NAMALWA (cell line): ENCODE measurements around the gene BTBD16.
A peak's percentile ranks its signal among the peaks of the same experiment; 100 is the strongest.

Source experiments
- DNase-seq: peaks from one replicate; pipeline ENCODE4 v3.0.0-alpha.2; 2015; ENCODE audit warnings: low spot score

The BTBD16 gene

DNA sequence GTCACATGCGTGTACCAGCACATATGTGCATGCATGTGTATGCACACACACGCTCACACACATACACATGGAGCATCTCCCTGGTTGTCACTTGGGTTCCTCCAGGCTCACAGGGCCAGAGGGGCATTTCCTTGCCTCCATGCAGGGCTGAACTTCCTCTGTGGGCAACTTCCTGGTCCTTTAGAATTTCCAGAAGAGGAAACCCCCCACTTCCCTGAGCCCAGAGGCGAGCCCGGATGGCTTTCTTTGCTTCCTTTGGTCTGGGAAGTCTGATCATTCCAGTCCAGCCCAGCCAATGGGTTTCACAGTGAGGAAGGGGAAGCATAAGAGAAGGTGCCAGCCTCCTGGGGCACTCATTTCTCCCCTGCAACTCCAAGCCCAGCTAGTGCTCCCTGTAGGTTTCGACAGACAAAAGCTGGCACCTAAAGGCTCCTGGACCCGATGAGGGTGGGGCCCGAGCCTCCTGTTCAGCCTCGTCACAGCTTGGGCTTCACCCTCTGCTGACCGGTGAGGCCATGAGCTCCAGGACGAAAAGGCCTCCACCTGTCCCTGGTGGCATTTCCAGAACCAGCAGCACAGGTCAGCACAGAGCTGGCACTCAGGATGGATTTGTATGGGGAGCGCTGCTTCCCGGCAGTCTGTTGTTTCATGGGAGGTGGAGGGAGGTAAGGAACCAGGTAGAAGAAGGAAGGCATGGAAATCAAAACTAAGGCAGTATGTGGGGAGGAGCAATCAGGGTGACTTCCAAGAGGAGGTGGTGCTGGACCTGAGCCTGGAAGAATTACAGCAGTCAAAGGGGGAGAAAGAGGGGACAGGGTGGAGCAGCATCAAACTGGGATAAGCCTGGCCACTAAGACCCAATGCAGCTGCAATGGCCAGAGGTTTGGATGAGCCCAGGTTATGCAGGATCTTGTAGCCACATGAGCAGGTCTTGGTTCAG lies 23.7 kb downstream of the BTBD16 start:
- DNase-seq: no peak

DNA sequence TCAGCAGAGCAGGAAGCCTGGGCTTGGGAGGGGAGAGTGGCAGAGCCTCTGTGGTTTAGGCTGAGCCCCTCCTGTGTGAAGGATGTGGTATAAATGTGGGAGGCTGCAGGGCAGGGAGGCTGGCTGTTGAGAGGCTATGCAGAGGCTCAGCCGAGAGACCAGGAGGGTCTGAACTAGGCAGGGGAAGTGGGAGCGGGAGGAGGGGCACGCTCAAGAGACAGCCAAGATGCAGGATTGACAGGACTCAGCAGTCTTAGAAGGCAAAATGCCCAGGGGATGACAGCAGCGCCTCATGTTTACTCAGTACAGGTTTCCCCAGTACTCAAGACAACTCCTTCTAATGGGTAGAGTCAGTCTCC lies 24.3 kb downstream of the BTBD16 start:
- DNase-seq: no peak

DNA sequence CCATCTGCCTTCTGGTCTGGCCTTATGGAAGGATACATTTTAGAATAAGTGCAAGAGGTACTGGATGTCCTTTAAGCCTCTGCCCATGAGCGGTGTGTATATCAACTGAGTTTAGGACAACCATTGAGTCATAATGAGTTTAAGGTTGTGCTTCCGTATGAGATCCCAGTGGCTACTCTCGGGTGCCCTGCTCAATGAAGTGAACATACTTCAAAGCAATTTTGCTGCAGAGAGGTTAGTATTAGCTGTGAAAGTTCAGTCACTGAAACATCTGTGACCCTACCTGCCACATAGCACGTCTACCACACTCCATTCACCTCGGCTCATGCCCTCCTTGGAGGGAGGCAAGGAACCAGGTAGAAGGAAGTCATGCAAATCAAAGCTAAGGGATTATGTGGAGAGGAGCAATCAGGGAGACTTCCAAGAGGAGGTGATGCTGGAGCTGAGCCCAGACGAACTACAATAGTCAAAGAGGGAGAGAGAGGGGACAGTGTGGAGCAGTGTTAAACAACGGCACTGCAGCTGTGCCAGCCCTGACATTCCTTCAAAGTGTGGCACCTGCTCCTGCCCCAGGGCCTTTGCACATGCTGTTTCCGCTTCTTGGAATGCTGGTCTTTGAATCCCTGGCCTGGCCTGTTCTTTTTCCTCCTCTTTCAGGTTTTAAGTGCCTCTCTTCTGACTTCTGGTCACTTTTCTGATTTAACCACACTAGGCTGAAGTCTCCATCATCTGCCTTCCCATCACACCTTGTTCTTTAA lies 25.4 kb downstream of the BTBD16 start:
- no peak for DNase-seq

DNA sequence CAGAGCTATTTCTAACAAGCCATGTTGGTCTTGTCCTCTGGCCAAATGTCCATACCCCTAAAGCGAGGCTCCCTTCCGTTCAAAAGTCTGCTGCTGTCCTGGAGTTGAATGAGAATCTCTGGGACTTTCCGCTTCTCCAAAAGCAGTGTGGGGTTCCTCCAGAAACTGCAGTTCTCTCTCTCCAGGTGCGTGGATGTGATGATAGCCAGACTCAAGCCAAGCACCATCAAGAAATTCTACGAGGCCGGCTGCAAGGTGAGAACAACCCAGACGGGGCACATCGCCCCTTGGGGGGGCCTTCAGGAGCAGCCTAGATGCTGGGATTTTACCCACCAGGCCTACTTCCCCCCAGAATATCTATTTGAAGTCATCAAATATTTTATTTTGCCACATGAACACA lies 26.5 kb downstream of the BTBD16 start:
- DNase-seq: no peak

DNA sequence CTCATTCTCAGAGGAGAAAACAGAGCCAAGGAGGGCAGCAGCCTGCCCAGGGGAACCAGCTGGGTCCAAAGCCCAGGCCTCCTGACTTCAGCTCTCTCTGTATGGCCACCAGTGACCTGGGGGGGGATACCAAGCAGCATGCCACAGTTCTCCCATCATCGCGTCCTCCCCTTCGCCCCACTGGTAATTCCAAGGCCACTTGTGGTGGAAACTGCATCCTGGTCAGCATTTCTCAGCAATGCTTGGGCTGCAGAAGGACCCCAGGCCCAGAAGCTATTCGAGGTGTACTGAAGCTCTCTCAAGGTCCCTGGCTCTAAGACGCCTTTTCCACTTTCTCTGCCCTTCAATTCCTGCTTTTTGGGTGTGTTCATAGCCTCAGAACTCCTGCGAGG lies 27.1 kb downstream of the BTBD16 start:
- no peak for DNase-seq

DNA sequence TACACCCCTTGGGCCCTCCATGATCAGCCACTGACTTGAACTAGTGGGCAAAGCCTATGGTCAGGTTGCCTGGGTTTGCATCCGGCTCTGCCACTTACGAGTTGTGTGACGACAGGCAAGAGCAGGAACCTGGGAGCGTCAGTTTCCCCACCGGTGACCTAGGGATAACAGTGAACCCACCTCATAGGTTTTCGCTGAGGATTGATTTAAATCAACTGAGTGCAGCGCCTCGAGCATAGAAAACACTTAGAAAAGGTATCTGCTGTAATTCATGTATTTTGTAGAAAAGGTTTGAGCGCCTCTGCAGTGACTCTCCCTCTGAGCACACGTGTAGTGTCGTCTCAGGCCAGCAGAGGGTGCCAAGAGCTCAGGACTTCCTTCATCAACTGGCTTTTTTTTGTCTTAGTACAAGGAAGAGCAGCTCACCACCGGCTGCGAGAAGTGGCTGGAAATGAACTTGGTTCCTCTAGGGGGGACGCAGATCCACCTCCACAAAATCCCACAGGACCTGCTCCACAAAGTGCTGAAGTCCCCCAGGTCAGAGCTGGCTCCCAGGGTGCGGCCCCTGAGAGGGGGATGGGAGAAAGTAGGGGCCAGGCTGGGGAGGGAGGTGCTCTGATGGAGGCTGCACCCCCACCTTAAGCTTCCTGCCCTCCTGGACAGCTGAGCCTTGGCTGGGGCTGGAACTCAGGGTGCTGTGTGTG lies 27.7 kb downstream of the BTBD16 start:
- peak; percentile 85 for DNase-seq

DNA sequence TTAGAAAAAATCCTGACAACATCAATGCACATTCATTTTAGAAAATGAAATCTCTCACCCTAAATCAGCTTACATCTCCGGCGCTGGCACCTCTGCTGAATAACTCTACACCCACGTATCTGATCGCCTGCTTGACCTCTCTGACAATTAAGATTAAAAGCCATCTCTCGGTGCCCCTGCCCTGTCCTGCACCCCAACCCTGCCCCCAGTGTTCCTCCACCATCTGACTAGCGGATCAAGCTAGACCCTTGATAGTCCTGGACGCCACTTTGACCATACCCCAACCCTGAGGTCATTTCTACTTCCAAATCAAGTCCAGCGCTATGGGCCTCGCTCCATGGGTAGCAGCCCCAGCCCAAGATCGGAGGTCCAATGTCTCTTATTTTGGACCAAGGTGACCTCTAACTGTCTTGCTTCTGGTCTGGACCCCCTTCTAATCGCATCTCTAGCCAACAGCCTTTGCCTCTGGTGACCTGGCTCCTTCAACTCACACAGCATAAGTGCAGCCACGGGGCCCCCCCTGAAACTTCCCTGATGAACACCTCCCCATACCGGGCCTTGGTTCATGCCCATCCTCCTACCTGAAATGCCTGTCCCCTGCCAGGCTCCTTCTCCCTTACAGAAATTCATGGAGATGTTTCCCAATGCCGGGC lies 28.5 kb downstream of the BTBD16 start:
- no peak for DNase-seq

DNA sequence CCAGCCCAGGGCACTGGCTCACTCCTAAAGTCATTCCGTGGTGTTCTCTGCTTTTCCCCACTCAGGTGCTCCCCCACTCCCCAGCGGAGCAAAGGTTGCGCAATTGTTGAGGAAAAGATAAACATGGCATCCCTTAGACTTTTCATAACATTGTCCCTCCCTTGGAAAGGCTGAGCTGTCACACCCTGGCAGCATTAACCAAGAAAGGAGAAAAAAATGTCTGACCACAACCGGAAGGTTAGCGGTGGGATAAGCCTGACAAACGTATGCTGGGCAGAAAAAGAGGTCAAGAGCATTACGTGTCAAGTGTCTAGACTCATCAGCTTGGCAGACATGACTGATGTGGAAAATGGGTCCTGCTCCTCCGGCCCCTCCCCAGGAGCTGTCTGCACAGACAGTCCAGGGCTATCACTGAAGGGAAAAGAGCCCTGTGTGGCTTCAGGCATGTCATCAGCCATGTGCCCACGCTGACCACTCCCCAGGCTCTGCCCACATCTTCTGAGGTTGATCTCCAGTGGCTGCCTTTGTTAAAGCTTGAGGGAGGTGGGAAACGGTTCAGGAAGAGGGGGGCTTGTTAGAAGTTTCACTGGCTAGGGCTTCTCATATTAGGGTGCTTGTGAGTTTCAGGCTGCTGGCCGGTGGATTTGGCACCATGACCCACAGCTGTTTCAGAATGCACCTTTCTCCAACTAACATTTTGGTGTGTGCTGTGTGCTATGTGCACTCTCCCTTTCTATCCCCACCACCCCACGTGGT lies 30.1 kb downstream of the BTBD16 start:
- no peak for DNase-seq

DNA sequence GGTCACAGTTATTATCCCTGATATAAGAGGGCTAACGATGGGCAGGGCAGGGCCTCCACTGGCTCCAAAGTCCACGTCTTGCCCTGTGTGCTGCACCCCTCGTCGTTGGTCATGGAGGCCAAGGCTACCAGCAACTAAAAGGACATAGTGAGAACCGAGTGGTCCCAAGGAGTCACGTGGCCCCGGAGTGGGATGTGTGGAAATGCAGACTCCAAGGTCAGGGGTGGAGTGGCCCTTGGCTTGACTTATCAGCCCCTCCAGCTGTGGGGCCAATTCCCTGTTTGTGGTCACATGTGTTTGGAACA lies 30.7 kb downstream of the BTBD16 start:
- DNase-seq: no peak

DNA sequence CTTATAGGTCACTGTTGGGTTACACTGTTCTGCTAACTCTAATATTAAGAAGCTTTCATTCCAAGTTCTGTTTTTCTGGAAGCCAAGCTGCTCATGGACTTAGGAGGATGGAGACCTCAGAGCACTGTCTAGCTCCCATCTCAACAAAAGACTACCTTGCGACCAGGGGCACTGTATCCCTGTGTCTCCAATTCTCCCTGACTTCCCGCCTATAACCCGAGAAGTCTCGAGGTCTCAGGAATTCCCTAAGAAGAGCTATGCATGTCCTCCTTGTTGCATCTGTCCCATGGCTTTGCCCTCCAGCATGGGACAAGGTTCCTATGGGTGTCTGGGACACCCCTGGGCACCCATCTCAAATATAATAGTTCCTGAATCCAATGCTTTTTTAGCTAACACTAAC lies 31.2 kb downstream of the BTBD16 start:
- no peak for DNase-seq

DNA sequence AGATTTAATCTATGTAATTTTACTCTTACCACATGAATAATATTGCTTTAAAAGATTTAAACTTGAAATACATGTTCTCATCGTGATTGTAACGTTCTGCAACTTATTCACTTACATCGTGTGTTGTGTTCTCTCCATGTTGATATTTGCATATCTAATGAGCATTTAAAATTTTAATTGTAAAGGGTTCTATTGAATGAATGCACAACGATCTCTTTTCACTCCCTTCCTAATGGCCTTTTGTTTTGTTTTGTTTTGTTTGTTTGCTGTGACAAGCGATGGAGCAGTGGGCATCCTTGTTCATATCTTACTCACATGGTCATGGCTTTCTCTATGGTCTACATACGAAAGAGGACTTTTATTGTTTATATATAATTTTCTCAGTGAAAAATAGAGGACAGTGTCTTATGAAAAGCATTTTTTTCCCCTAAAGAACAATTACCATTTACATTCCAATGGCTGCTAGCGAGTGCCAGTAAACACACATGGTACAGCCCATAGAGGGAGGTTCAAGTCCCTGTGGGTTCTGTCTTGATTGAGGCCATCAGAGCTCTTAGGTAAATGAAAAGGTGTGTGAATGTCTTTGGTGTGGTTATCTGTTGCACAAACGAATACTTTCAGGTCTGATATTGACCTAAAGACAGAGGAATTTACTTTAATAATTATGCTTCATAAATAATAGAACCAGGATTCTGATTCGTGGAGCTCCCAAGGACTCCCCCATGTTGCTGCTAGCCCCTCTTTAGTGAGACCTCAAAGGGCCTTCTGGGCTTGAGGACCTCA lies 32.4 kb downstream of the BTBD16 start:
- no peak for DNase-seq

DNA sequence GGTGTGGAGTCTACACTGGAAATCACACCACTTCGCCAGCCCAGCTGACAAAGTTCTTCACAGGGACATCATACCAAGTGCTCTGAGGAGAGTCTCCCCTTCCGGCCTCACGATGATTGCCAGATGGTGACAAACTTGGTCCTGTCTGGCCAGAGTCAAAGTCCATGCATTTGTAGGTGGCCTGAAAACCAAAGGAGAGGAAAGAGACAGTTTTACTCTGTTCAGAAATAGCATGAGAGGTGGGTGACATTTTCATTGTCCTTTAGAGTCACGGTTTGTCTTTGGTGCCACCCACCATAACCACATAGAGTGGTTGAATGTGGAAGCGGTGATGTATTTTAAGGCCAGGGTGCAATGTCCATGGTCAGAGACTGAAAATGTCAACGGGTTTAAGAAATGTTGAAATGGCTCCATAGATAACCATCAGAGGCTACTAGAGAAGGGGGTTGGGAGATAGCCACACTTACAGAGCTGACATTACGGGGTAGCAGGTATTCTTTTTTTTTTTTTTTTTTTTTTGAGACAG lies 33.0 kb downstream of the BTBD16 start:
- no peak for DNase-seq

DNA sequence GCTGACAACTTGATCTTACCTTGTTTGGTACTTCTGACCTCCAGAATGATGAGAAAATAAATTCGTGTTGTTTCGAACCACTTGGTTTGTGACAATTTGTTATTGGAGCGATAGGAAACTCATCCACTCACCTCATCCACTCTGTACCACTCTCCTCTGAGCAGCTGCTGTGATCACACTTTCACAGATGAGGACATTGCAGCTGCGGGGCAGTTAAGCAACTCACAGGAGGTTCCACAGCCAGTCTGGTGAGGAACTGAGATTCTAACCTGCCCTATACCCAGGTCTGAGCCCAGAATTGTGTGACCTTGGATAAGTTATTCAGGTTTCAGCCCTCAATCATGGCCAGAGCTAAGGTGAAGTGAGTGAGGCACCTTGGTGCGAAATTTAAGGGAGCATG lies 35.2 kb downstream of the BTBD16 start:
- DNase-seq: peak; percentile 20

DNA sequence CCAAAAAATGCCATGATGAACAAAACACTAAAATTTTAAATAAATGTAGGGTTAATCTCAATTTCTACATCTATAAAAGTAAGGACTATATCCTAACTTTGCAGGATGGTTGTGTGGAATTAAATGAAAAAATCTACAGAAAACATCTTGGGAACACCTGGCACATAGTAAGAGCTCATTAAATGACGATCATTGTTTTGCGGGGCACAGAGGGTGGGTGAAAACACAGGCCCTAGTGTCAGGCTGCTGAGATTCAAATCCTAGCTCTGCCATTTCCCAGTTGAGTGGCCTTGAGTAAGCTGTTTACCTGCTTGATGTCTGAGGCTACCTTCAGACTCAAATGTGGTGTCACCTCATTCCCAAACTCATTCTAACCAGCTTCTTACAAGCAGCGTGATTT lies 35.6 kb downstream of the BTBD16 start:
- no peak for DNase-seq

DNA sequence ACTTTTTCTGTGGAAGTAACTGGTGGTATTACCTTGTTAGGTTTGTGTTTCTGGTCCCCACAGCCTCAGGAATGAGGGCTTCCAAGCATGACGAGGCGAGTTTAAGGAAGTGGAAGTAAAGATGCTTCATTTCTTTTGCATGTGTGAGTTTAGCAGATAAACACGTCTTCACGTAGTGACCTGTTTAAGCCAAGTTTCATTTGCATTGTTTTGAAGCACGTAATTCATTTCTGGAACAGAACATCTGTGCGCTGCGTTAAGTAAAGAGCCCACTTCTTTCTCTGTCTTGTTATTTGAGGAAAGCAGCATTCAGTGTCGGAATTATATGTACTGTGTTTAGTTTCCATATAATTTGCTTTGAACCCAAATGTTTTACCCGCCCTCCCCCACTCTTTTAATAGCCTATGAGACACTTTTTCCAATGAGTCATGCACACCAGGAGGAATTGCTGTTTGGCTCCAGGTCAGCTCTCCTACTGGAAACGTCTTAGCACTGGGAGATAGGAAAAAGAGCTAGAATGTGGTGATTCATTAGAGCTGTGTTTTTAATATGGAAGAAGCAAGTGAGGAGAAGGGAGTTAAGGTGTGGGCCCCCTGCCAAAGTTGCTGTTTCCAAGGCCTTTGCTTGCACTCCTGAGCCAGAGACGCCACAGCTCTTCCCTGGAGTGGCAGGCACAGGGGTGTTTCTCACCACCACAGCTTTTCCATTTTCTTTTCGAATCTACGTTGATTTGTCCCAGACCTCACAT lies 36.7 kb downstream of the BTBD16 start:
- DNase-seq: peak; percentile 57

DNA sequence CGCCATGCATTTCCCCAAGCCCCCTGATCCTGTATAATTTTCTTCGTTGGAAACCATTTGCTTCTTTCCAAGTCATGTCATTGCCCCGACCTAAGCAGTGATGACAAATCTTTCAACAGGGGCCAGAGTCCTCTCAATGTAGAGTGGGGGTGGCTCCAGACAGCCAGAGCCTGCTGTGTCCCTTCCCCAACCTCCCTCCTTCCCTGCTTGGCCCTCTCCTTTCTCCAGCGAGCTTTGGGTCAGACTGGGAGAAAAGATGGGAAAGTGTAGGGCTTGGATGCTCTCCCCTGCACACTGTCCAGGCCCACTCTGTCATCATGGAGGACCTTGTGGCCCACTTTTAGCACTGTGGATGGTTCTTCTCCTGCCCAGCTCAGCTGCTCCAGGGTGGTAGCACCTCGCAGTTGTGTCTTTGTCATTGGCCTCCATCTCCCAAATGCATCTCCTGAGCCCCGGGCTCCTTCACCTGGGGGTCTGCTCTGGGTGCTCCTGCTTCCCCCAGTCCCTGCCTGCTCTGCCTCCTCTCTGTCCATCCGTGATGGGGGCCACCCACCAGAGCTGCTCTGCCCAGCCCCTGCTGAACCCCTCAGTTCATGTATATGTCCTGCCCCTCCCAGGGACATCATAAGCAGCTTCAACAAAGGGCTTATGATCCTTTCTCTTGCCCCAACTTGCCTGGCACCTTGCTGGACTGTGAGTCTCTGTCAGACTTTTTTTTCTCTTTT lies 37.5 kb downstream of the BTBD16 start:
- no peak for DNase-seq

DNA sequence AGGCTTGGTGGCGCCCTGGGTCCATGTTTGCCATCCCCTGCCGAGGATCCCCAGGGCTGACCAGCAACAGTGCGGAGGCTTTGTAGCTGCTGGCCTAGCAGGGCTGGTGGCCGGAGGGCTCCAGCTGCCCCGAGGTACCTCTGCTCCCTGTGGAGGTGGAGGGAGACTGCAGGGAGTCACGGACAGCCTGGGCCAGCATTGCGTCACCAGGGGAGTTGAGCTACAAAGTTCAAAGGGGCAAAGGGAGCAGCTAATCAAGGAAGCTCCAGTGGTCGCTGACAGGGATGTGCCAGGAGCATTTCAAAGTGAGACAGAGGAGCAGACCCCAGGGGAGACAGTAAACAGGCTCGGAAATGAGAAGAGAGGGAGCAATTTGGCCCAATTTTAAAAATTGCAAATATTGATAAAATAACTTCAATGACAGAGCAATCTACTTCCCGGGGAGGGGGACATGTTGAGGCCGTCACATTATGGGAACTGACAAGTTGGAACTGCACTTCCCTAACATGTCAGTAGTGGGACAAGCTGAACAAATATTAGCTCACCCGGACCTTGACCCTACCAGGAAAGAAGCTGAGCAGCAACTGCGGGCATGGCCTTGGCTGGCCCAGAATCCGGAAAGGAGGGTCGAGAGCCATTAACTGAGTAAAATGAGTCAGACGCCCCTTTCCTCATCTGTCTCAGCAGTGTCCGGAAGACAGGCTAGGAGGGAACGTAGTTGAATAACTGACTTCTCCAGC lies 39.4 kb downstream of the BTBD16 start:
- DNase-seq: no peak

DNA sequence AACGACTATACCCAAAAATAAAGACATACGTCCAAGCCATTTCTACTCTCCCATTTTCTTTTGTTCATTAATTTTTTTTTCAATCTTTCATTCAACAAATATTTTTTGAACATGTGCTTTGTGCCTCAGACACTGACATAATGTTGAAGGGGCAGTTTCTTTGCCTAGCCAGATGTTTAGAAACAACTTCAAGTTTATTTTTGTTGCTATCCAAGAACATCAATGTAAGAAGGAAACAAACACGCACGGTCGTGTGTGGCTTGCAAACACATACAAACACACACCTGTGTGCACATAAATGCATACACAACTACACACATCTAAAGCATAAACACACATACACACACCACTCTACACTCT lies 39.9 kb downstream of the BTBD16 start:
- DNase-seq: no peak

DNA sequence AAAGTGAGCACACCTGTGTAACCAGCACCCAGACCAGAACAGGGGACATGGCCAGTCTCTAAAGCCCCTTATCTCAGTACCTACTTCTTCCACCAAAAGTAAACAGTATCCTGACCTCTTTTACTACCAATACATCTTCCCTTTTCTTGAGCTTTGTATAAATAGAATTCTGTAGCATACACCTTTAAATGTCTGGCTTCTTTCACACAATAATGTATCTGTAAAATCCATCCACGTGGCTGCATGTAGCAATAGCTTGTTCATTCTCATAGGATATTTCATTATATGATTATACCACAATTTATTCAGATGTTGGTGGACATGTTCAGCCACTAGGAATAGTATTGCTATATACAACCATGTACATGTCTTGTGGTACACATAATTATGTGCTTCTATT lies 40.6 kb downstream of the BTBD16 start:
- DNase-seq: no peak
